HepG2 (cell line): ENCODE data around the gene AGER. TPM values are rescaled to one million over a fixed set of nuclear protein-coding genes. Genes with fewer than 3 reads are reported as not detected.
A peak's percentile ranks its signal among the peaks of the same experiment; 100 is the strongest.

Source experiments
- CSRNP1 ChIP-seq: sonication (generic); formaldehyde crosslinking; IDR thresholded peaks from 2 replicates; pipeline ENCODE4 v1.8.1; 2023; ENCODE audit warnings: mild to moderate bottlenecking, missing genetic modification reagents
- GPN1 ChIP-seq: sonication (generic); formaldehyde crosslinking; IDR thresholded peaks from 2 replicates; pipeline ENCODE4 v1.5.1; 2020; ENCODE audit warnings: missing genetic modification reagents, borderline replicate concordance
- KDM5B ChIP-seq: sonication (generic); formaldehyde crosslinking; IDR thresholded peaks from 2 replicates; pipeline ENCODE4 v1.4.0; 2020; ENCODE audit warnings: missing genetic modification reagents, mild to moderate bottlenecking, borderline replicate concordance
- KDM6A ChIP-seq: IDR thresholded peaks from 2 replicates; pipeline ENCODE4 v1.6.1; 2016; ENCODE audit warnings: low read depth
- NR2F1 ChIP-seq, 2 experiments: fragments of 450-650 bp in 1 of 2; formaldehyde crosslinking in 1 of 2; IDR thresholded peaks; 2 replicates each; pipeline versions ENCODE4 v1.5.0 to v1.6.1; 2016 to 2020; ENCODE audit warnings: mild to moderate bottlenecking in 1 of 2, missing compliant biosample characterization in 1 of 2, missing genetic modification reagents in 1 of 2, moderate library complexity in 1 of 2
- RARA ChIP-seq: IDR thresholded peaks from 2 replicates; pipeline ENCODE4 v1.6.1; 2016; ENCODE audit warnings: missing genetic modification reagents, missing compliant biosample characterization
- REST ChIP-seq, 2 experiments: IDR thresholded peaks; 2 replicates each; pipeline ENCODE4 v1.6.1; 2011 to 2012; ENCODE audit warnings: low read length in 2 of 2, borderline replicate concordance in 1 of 2, low read depth in 1 of 2, mild to moderate bottlenecking in 1 of 2, moderate library complexity in 1 of 2
- TSC22D2 ChIP-seq: sonication (generic); formaldehyde crosslinking; IDR thresholded peaks from 2 replicates; pipeline ENCODE4 v1.5.1; 2020; ENCODE audit warnings: missing genetic modification reagents, mild to moderate bottlenecking, borderline replicate concordance
- ZBTB3 ChIP-seq: sonication (generic); formaldehyde crosslinking; IDR thresholded peaks from 2 replicates; pipeline ENCODE4 v1.4.0; 2020; ENCODE audit warnings: low read depth, mild to moderate bottlenecking, moderate library complexity, missing genetic modification reagents, borderline replicate concordance
- ZBTB4 ChIP-seq: sonication (generic); formaldehyde crosslinking; IDR thresholded peaks from 2 replicates; pipeline ENCODE4 v1.4.0; 2020; ENCODE audit warnings: missing genetic modification reagents, mild to moderate bottlenecking, borderline replicate concordance
- ZHX2 ChIP-seq, 2 experiments: sonication (generic) in 1 of 2; formaldehyde crosslinking in 1 of 2; IDR thresholded peaks; 2 replicates each; pipeline versions ENCODE4 v1.6.1 to v1.9.0; 2014 to 2022; ENCODE audit warnings: antibody characterized with exemption in 1 of 2, borderline replicate concordance in 1 of 2, inconsistent platforms in 1 of 2, low read depth in 1 of 2, missing genetic modification reagents in 1 of 2
- ZMYM4 ChIP-seq: sonication (generic); formaldehyde crosslinking; IDR thresholded peaks from 2 replicates; pipeline ENCODE4 v1.8.1; 2023; ENCODE audit warnings: mild to moderate bottlenecking, missing genetic modification reagents
- polyA plus RNA-seq, 8 experiments: library from polyadenylated mRNA; depleted of rRNA in 3 of 8; stranded (reverse) in 7 of 8; unstranded in 1 of 8; fragments of >200 nt; fragmentation: Illumina TruSeq in 4 of 8; extraction: Trizol in 4 of 8; gene quantifications; 2 replicates each; pipeline versions ENCODE4 v1.2.1 to v1.2.3, GENCODE V29; 2011 to 2016; ENCODE audit warnings: low read depth in 4 of 8, missing spikeins in 1 of 8, mixed read lengths in 1 of 8; ENCODE audit not compliant: insufficient read depth in 1 of 8
- total RNA-seq, 5 experiments: library from RNA; depleted of rRNA; stranded (reverse); fragments of >200 nt; fragmentation: Illumina TruSeq; extraction: Trizol; gene quantifications; 2 replicates each; pipeline ENCODE4 v1.2.3, GENCODE V29; 2016; ENCODE audit warnings: low read depth in 1 of 5

Gene AGER
- total and polyA plus RNA-seq, 2 of the 13 experiments (the other 11 are each of a cell fraction or from before 2014, with no cell fraction given): 1.9 to 5.1 TPM

- TF ChIP-seq ZHX2 (IDR thresholded peaks at IDR 0.05; ENCODE audit: low read depth) (no peak), ZHX2 (CRISPR knock-in tag; IDR thresholded peaks at IDR 0.05; ENCODE audit: borderline replicate concordance) (no peak), RARA (CRISPR knock-in tag) (no peak), KDM6A (no peak), CSRNP1 (CRISPR knock-in tag) (0 out of 2 replicates have a peak, but pooled peaks have one; percentile 19), KDM5B (peak; percentile 62; the same call in 1 of the 2 replicates), ZBTB4 (no peak; the same call in 1 of the 2 replicates), ZMYM4 (CRISPR knock-in tag) (no peak), NR2F1 (CRISPR knock-in tag; IDR thresholded peaks at IDR 0.05) (no peak), ZBTB3 (CRISPR knock-in tag) (no peak), REST (IDR thresholded peaks at IDR 0.05; ENCODE audit: borderline replicate concordance in 1 of 2, low read depth in 1 of 2, low read length in 2 of 2) (no peak), GPN1 (CRISPR knock-in tag) (no peak), TSC22D2 (CRISPR knock-in tag) (peak; percentile 27; the same call in 1 of the 2 replicates)
Observed at GRCh38 chr6:32154514-32155161, 29.4 kb downstream of the AGER start (continued).
